Stimulated activated naive B cell treated with anti-CD40 and anti-IgM and Interleukin-4, amounts not matched to agents 10 μg/mL and 1 μg/mL and 100 μg/mL, for 72 hours (primary cell): Measurements from ENCODE around the gene ITPRIP.

ENCODE experiments used
- ATAC-seq, 2 donors: fragments of 150-1000 bp; cut with Tn5 transposase; replicated peaks; 2 replicates each; pipeline ENCODE4 v1.10.0; 2021; ENCODE audit warnings: moderate library complexity in 1 of 2
- DNase-seq: peaks from one replicate; pipeline ENCODE4 v3.0.0; 2021
- H3K27ac Mint-ChIP-seq: one replicate; pipeline ENCODE4 v1.8.0; 2022; ENCODE audit warnings: mild to moderate bottlenecking, mixed read lengths
- H3K27me3 Mint-ChIP-seq, 2 donors: one replicate each; pipeline ENCODE4 v1.8.0; 2022; ENCODE audit warnings: mixed read lengths in 2 of 2
- H3K36me3 Mint-ChIP-seq, 2 donors: one replicate each; pipeline ENCODE4 v1.8.0; 2022; ENCODE audit warnings: mixed read lengths in 2 of 2, mild to moderate bottlenecking in 1 of 2
- H3K4me1 Mint-ChIP-seq, 2 donors: one replicate each; pipeline ENCODE4 v1.8.0; 2022; ENCODE audit warnings: mixed read lengths in 2 of 2, mild to moderate bottlenecking in 1 of 2
- H3K4me3 Mint-ChIP-seq, 2 donors: one replicate each; pipeline ENCODE4 v1.8.0; 2022; ENCODE audit warnings: mild to moderate bottlenecking in 2 of 2, mixed read lengths in 2 of 2, moderate library complexity in 1 of 2
- H3K9me3 Mint-ChIP-seq, 2 donors: one replicate each; pipeline ENCODE4 v1.8.0; 2022; ENCODE audit warnings: mixed read lengths in 2 of 2, mild to moderate bottlenecking in 1 of 2

The ITPRIP gene

DNA sequence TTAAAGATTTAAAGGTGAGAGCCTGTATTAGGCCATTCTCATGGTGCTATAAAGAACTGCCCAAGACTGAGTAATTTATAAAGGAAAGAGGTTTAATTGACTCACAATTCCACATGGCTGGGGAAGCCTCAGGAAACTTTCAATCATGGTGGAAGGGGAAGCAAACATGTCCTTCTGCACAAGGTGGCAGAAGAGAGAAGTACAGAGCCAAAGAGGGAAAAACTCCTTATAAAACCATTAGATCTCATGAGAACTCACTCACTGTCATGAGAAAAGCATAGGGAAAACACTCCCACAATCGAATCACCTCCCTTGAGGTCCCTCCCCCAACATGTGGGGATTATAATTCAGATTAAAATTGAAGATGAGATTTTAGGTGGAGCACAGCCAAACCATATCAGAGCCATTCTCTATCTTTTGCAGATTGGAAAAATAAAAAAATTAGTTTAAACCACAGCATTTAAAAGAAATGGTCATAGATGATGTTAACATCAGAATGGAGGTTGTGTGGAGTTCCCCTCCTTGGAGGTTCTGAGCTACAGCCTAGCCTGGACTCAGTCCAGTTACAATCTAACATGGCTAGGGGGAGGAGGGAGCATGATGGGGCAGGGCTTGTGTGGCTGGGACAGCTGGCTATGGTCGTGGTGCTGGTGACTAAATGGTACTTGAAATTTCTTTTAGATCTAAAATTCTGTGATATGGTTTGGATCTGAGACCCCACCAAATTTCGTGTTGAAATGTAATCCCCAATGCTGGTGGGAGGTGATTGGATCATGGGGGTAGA, 36.2 kb downstream of the ITPRIP start:
- peaks cover 6 to 14% of the 10 kb centered on the region in 2 donors for H3K4me1 Mint-ChIP-seq
- no peaks in the 10 kb centered on the region for H3K9me3 Mint-ChIP-seq
- H3K27me3 Mint-ChIP-seq: peaks cover 15 to 18% of the 10 kb centered on the region in 2 donors
- H3K4me3 Mint-ChIP-seq: no peak overlapping the region
- DNase-seq (no peak), ATAC-seq (no peak)
- H3K27ac Mint-ChIP-seq: no peak overlapping the region
- H3K36me3 Mint-ChIP-seq: no peaks in the 10 kb centered on the region

DNA sequence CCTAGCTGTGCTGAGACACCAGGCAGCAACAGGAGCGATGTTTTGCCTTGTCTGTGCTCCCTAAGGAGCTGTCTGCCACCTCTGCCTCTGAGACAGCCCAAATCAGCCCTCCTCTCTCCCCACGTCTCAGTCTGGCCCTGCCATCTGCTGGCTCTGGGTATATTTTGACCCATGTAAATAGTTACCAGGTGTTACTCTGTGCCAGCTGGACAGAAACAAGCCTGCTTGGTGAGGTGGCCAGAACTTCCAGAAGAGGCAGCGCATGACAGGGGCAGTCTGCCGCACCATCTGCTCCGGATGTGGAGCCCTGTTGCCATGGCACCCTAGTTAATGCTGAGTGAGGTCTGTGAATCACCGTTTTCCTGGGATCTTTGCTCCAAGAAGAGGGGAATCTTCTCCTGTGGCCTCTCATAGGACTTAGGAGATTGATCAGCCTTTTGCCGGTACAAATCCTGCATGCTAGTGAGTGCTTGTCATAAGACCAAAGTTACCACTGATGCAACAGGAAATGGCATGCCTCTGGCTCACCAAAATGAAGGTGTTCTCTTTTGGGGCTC, 37.5 kb downstream of the ITPRIP start:
- no peak overlapping the region for H3K4me3 Mint-ChIP-seq
- DNase-seq (no peak), ATAC-seq (no peak)
- no peaks in the 10 kb centered on the region for H3K36me3 Mint-ChIP-seq
- peaks cover 18% of the 10 kb centered on the region in 2 donors for H3K27me3 Mint-ChIP-seq
- peaks cover 3 to 10% of the 10 kb centered on the region in 2 donors for H3K4me1 Mint-ChIP-seq
- no peak overlapping the region for H3K27ac Mint-ChIP-seq
- no peaks in the 10 kb centered on the region for H3K9me3 Mint-ChIP-seq

- peaks cover 18 to 24% of the 10 kb centered on the region in 2 donors for H3K27me3 Mint-ChIP-seq
- H3K36me3 Mint-ChIP-seq: no peaks in the 10 kb centered on the region
- DNase-seq (no peak), ATAC-seq (no peak)
- H3K4me3 Mint-ChIP-seq: no peak overlapping the region
- no peak overlapping the region for H3K27ac Mint-ChIP-seq
- H3K4me1 Mint-ChIP-seq: peaks cover 0 to 6% of the 10 kb centered on the region in 2 donors
- no peaks in the 10 kb centered on the region for H3K9me3 Mint-ChIP-seq
Observed at GRCh38 chr10:104300002-104300735, 38.1 kb downstream of the ITPRIP start.

DNA sequence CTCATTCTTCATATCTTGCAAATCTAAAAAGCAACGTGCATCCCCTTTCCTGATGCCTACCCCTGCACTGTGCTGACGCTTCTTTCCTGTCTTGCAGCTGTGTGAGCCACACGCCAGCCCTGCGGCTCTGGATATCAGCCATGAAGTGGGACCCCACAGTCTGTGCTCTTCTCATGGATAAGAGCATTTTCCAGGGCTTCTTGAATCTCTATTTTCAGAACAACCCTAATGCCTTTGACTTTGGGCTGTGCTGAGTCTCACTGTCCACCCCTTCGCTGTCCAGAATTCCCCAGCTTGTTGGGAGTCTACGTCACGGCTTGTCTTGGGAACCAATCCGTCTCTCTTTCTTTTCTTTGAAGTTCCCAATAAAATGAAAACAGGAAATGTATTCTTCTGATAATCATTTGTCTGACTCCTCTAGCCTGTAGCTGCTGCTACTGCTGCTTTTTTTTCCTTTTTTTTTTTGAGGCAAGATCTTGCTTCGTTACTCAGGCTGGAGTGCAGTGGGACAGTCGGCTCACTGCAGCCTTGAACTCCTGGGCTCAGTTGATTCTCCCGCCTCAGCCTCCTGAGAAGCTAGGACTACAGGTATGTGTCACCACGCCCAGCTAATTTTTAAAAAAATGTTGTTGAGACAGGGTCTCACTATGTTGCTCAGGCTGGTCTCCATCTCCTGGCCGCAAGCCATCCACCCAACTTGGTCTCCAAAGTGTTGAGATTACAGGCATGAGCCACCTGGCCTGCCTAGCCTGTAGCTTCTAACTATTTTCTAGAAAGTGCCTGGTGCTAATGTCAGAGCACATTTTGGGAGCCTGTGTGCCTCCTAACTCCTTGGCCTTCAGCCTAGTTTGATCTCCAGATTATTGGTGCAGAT, 39.0 kb downstream of the ITPRIP start:
- Mint-ChIP-seq H3K27ac (no peak overlapping the region), H3K4me3 (no peak overlapping the region), H3K4me1 (peaks cover 0 to 6% of the 10 kb centered on the region in 2 donors), H3K9me3 (no peaks in the 10 kb centered on the region), H3K27me3 (peaks cover 18 to 24% of the 10 kb centered on the region in 2 donors), H3K36me3 (no peaks in the 10 kb centered on the region)
- DNase-seq (no peak), ATAC-seq (no peak)

- DNase-seq (no peak), ATAC-seq (peak; percentile 46 to 56)
- Mint-ChIP-seq H3K4me1 (peaks cover 1 to 5% of the 10 kb centered on the region in 2 donors), H3K4me3 (no peak overlapping the region), H3K27me3 (peaks cover 18 to 24% of the 10 kb centered on the region in 2 donors), H3K9me3 (no peaks in the 10 kb centered on the region), H3K36me3 (no peaks in the 10 kb centered on the region), H3K27ac (no peak overlapping the region)
Observed at GRCh38 chr10:104297697-104298660, 40.3 kb downstream of the ITPRIP start.

DNA sequence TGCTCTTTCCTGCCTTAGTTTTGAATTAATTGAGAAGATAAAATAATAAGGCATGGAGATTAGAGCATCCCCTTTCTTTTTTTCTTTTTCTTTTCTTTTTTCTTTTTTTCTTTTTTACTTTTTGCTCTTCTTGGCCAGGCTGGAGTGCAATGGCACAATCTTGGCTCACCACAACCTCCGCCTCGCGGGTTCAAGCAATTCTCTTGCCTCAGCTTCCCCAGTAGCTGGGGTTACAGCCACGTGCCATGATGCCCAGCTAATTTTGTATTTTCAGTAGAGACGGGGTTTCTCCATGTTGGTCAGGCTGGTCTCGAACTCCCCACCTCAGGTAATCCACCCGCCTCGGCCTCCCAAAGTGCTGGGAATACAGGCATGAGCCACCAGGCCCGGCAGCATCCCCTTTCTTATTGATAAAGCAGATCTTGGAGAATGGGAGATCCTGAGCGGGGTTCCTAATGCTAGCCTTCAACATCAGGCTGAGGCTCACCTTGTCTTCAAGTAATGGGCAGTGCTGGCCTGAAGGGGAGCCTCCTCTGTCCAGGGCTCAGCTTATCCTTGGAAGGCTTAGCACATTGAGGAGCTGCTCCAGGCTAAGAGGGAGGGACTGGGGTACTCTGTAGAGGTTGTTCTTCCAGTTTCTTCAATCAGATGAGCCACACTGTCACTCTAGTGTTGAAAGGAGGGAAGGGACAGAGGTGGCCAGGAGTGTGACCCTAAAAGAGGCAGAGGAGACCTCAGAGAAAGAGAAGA, 41.4 kb downstream of the ITPRIP start:
- Mint-ChIP-seq H3K9me3 (no peaks in the 10 kb centered on the region), H3K27ac (no peak overlapping the region), H3K4me1 (peaks cover 2 to 10% of the 10 kb centered on the region in 2 donors), H3K4me3 (no peak overlapping the region), H3K27me3 (peaks cover 18 to 24% of the 10 kb centered on the region in 2 donors), H3K36me3 (no peaks in the 10 kb centered on the region)
- no peak for ATAC-seq
- no peak for DNase-seq

GRCh38 chr10:104293781-104294321, 44.4 kb downstream of the ITPRIP start:
- H3K27ac Mint-ChIP-seq: no peak overlapping the region
- ATAC-seq (no peak), DNase-seq (no peak)
- no peak overlapping the region for H3K4me3 Mint-ChIP-seq
- no peaks in the 10 kb centered on the region for H3K9me3 Mint-ChIP-seq
- peaks cover 23 to 31% of the 10 kb centered on the region in 2 donors for H3K27me3 Mint-ChIP-seq
- H3K4me1 Mint-ChIP-seq: peaks cover 7 to 19% of the 10 kb centered on the region in 2 donors
- H3K36me3 Mint-ChIP-seq: no peaks in the 10 kb centered on the region

DNA sequence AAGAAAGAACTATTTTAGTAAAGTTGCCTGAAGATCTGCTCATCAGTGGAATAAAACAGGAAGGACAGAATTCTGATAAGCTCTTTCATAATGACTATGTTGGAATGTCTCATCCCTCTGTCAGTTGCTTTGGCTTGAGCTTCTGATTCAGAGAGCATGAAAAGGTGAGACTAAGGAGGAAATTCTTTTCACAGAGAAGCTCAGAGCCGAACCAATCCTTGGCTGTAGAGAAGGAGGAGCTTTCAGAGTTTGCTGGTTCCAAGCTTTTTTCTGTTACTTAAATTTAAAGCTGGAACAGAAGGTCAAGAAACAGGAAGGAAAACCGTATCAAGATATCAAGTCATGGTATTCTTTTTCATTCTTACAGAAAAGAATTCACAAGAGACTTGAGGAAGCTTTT, 45.3 kb downstream of the ITPRIP start:
- no peak overlapping the region for H3K4me3 Mint-ChIP-seq
- H3K36me3 Mint-ChIP-seq: no peaks in the 10 kb centered on the region
- H3K4me1 Mint-ChIP-seq: peaks cover 7 to 19% of the 10 kb centered on the region in 2 donors
- DNase-seq (no peak), ATAC-seq (no peak)
- H3K27me3 Mint-ChIP-seq: peaks cover 26 to 39% of the 10 kb centered on the region in 2 donors
- H3K9me3 Mint-ChIP-seq: no peaks in the 10 kb centered on the region
- no peak overlapping the region for H3K27ac Mint-ChIP-seq

DNA sequence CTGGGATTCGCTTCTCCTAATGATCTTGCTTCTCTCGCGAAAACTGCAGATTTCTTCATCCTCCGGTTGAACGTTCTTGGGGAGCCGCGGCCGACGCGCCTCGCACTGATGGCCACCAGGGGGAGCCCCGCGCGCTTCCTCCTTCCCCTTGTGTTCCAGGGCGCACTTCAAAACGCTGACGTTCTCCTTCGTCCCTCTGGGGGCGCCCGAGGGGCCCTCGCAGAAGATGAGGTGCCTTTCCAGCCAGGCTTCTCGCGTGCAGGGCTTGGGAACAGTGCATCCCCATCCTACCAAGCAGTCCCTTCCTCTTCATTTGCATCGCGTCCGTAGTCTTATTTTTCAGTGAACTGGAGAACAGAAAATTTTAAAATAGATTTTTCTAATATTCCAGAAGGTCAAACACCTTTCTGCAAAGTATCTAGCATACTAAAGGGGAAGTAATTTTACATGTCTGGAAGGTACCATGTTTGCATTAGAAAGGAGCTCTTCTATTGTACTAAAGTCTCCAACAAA, 46.8 kb downstream of the ITPRIP start:
- Mint-ChIP-seq H3K4me1 (peaks cover 7 to 19% of the 10 kb centered on the region in 2 donors), H3K4me3 (peak overlapping the region in 1 of 2 donors; percentile 43), H3K27me3 (peaks cover 31 to 34% of the 10 kb centered on the region in 2 donors), H3K27ac (no peak overlapping the region), H3K9me3 (no peaks in the 10 kb centered on the region), H3K36me3 (no peaks in the 10 kb centered on the region)
- ATAC-seq (peak; percentile 97 to 99), DNase-seq (peak; percentile 76)

GRCh38 chr10:104288355-104288754, 49.9 kb downstream of the ITPRIP start:
- Mint-ChIP-seq H3K27me3 (peaks cover 25 to 38% of the 10 kb centered on the region in 2 donors), H3K27ac (no peak overlapping the region), H3K36me3 (no peaks in the 10 kb centered on the region), H3K4me3 (no peak overlapping the region), H3K4me1 (peaks cover 7 to 19% of the 10 kb centered on the region in 2 donors), H3K9me3 (no peaks in the 10 kb centered on the region)
- DNase-seq (no peak), ATAC-seq (no peak)

GRCh38 chr10:104286939-104287338, 51.3 kb downstream of the ITPRIP start:
- Mint-ChIP-seq H3K27ac (no peak overlapping the region), H3K9me3 (no peaks in the 10 kb centered on the region), H3K36me3 (no peaks in the 10 kb centered on the region), H3K4me3 (no peak overlapping the region), H3K4me1 (peaks cover 5 to 10% of the 10 kb centered on the region in 2 donors), H3K27me3 (peaks cover 25 to 38% of the 10 kb centered on the region in 2 donors)
- DNase-seq (no peak), ATAC-seq (no peak)

- peaks cover 13 to 22% of the 10 kb centered on the region in 2 donors for H3K27me3 Mint-ChIP-seq
- no peak overlapping the region for H3K27ac Mint-ChIP-seq
- no peak for ATAC-seq
Observed at GRCh38 chr10:104284846-104285245, 53.4 kb downstream of the ITPRIP start.

More at GRCh38 chr10:104284846-104285245, 53.4 kb downstream of the ITPRIP start:
- Mint-ChIP-seq H3K9me3 (no peaks in the 10 kb centered on the region), H3K36me3 (no peaks in the 10 kb centered on the region), H3K4me1 (no peaks in the 10 kb centered on the region), H3K4me3 (no peak overlapping the region)
- DNase-seq: no peak
